ENCODE data around the gene SLC38A8. TPM values are rescaled to one million over a fixed set of nuclear protein-coding genes. Genes with fewer than 3 reads are reported as not detected.

Gene SLC38A8
- total RNA-seq, 3 donors from 2014 or later (not counting 1 experiment from before 2014, with no cell fraction given): not detected

GRCh38 chr16:83995754-83996153 lies 46.8 kb downstream of the SLC38A8 start:
- H3K27me3 ChIP-seq (ENCODE audit: control insufficient read depth, insufficient read depth, low read length): no peaks in the 10 kb centered on the region
- H3K36me3 ChIP-seq (ENCODE audit: control insufficient read depth, insufficient read depth, low read length): no peaks in the 10 kb centered on the region
- peaks cover 7 to 8% of the 10 kb centered on the region in 2 donors for H3K27me3 Mint-ChIP-seq (ENCODE audit: low read depth in 2 of 2)
- H3K4me1 Mint-ChIP-seq: no peaks in the 10 kb centered on the region
- ATAC-seq (no peak), DNase-seq (no peak)
- no peaks in the 10 kb centered on the region for H3K36me3 Mint-ChIP-seq
- no peak overlapping the region for H3K4me3 ChIP-seq (ENCODE audit: low read length)
- TF ChIP-seq CTCF (IDR thresholded peaks at IDR 0.05): no peak
- peaks cover 7% of the 10 kb centered on the region for H3K4me1 ChIP-seq (ENCODE audit: control insufficient read depth, insufficient read depth, low read length)
- 5% methylated on average over 20 of the region's 21 CpGs for WGBS (ENCODE audit: insufficient coverage)
- intact Hi-C loops (cut with micrococcal nuclease): no loop called here
- H3K4me3 Mint-ChIP-seq: no peak overlapping the region
- no peak overlapping the region for H3K27ac Mint-ChIP-seq
- no peak overlapping the region for H3K27ac ChIP-seq (ENCODE audit: low read length)
- no peaks in the 10 kb centered on the region for H3K9me3 ChIP-seq (ENCODE audit: control insufficient read depth, insufficient read depth, low read length)
- no peaks in the 10 kb centered on the region for H3K9me3 Mint-ChIP-seq

- WGBS (ENCODE audit: insufficient coverage): 69% methylated on average over 13 of the region's 13 CpGs
- intact Hi-C loops (cut with micrococcal nuclease): no loop called here
- Mint-ChIP-seq H3K9me3 (no peaks in the 10 kb centered on the region), H3K4me1 (no peaks in the 10 kb centered on the region), H3K36me3 (no peaks in the 10 kb centered on the region), H3K27me3 (ENCODE audit: low read depth in 2 of 2) (peaks cover 12 to 13% of the 10 kb centered on the region in 2 donors), H3K27ac (no peak overlapping the region), H3K4me3 (no peak overlapping the region)
- no peak for TF ChIP-seq CTCF (IDR thresholded peaks at IDR 0.05)
- H3K4me3 ChIP-seq (ENCODE audit: low read length): no peak overlapping the region
- H3K27ac ChIP-seq (ENCODE audit: low read length): no peak overlapping the region
- DNase-seq: no peak
- H3K36me3 ChIP-seq (ENCODE audit: control insufficient read depth, insufficient read depth, low read length): no peaks in the 10 kb centered on the region
- no peaks in the 10 kb centered on the region for H3K9me3 ChIP-seq (ENCODE audit: control insufficient read depth, insufficient read depth, low read length)
- H3K27me3 ChIP-seq (ENCODE audit: control insufficient read depth, insufficient read depth, low read length): no peaks in the 10 kb centered on the region
- no peak for ATAC-seq
- H3K4me1 ChIP-seq (ENCODE audit: control insufficient read depth, insufficient read depth, low read length): peaks cover 7% of the 10 kb centered on the region
Observed at GRCh38 chr16:83994703-83995102, 47.9 kb downstream of the SLC38A8 start.

GRCh38 chr16:83994087-83994486 lies 48.5 kb downstream of the SLC38A8 start:
- Histone ChIP-seq H3K4me1 (ENCODE audit: control insufficient read depth, insufficient read depth, low read length) (peaks cover 7% of the 10 kb centered on the region), H3K36me3 (ENCODE audit: control insufficient read depth, insufficient read depth, low read length) (no peaks in the 10 kb centered on the region), H3K9me3 (ENCODE audit: control insufficient read depth, insufficient read depth, low read length) (no peaks in the 10 kb centered on the region), H3K27me3 (ENCODE audit: control insufficient read depth, insufficient read depth, low read length) (no peaks in the 10 kb centered on the region), H3K4me3 (ENCODE audit: low read length) (no peak overlapping the region), H3K27ac (ENCODE audit: low read length) (no peak overlapping the region)
- no peaks in the 10 kb centered on the region for H3K36me3 Mint-ChIP-seq
- H3K27me3 Mint-ChIP-seq (ENCODE audit: low read depth in 2 of 2): peaks cover 18% of the 10 kb centered on the region in 2 donors
- peak in 1 of 3 donors; percentile 48 for ATAC-seq
- H3K4me1 Mint-ChIP-seq: no peaks in the 10 kb centered on the region
- no peak for DNase-seq
- H3K4me3 Mint-ChIP-seq: no peak overlapping the region
- TF ChIP-seq CTCF (IDR thresholded peaks at IDR 0.05): no peak
- no peaks in the 10 kb centered on the region for H3K9me3 Mint-ChIP-seq
- WGBS (ENCODE audit: insufficient coverage): 32% methylated on average over 8 of the region's 8 CpGs
- intact Hi-C loops (cut with micrococcal nuclease): no loop called here
- H3K27ac Mint-ChIP-seq: no peak overlapping the region

- intact Hi-C loops (cut with micrococcal nuclease): no loop called here
- H3K4me3 ChIP-seq (ENCODE audit: low read length): no peak overlapping the region
- H3K4me3 Mint-ChIP-seq: no peak overlapping the region
- H3K27me3 Mint-ChIP-seq (ENCODE audit: low read depth in 2 of 2): peaks cover 18 to 26% of the 10 kb centered on the region in 2 donors
- H3K27me3 ChIP-seq (ENCODE audit: control insufficient read depth, insufficient read depth, low read length): no peaks in the 10 kb centered on the region
- no peaks in the 10 kb centered on the region for H3K9me3 ChIP-seq (ENCODE audit: control insufficient read depth, insufficient read depth, low read length)
- H3K4me1 Mint-ChIP-seq: no peaks in the 10 kb centered on the region
- no peak for DNase-seq
- 85% methylated on average over 6 of the region's 6 CpGs for WGBS (ENCODE audit: insufficient coverage)
- TF ChIP-seq CTCF (IDR thresholded peaks at IDR 0.05): no peak
- no peak for ATAC-seq
- H3K27ac Mint-ChIP-seq: no peak overlapping the region
- no peaks in the 10 kb centered on the region for H3K36me3 ChIP-seq (ENCODE audit: control insufficient read depth, insufficient read depth, low read length)
- no peaks in the 10 kb centered on the region for H3K9me3 Mint-ChIP-seq
- no peak overlapping the region for H3K27ac ChIP-seq (ENCODE audit: low read length)
- H3K36me3 Mint-ChIP-seq: no peaks in the 10 kb centered on the region
- peaks cover 7% of the 10 kb centered on the region for H3K4me1 ChIP-seq (ENCODE audit: control insufficient read depth, insufficient read depth, low read length)
Observed at GRCh38 chr16:83992624-83993023, 50.0 kb downstream of the SLC38A8 start.
